ENCODE data around the gene MAPK8.

GRCh38 chr10:48332871-48333216, 26.4 kb downstream of the MAPK8 start:
- no peak for TF ChIP-seq POLR2AphosphoS5 (IDR thresholded peaks at IDR 0.05; ENCODE audit: low read depth, low read length)
- TF ChIP-seq POLR2A (IDR thresholded peaks at IDR 0.05; ENCODE audit: low read depth, low read length): no peak
- TF ChIP-seq TAF1 (IDR thresholded peaks at IDR 0.05; ENCODE audit: borderline replicate concordance, low read depth, low read length): no peak
